Suppressor macrophage treated with lipopolysaccharide for 4 hours (primary cell): ENCODE measurements around the gene RPTOR.

Source experiments
- DNase-seq: peaks from one replicate; pipeline ENCODE4 v3.0.0-alpha.2; 2020

Gene RPTOR

DNA sequence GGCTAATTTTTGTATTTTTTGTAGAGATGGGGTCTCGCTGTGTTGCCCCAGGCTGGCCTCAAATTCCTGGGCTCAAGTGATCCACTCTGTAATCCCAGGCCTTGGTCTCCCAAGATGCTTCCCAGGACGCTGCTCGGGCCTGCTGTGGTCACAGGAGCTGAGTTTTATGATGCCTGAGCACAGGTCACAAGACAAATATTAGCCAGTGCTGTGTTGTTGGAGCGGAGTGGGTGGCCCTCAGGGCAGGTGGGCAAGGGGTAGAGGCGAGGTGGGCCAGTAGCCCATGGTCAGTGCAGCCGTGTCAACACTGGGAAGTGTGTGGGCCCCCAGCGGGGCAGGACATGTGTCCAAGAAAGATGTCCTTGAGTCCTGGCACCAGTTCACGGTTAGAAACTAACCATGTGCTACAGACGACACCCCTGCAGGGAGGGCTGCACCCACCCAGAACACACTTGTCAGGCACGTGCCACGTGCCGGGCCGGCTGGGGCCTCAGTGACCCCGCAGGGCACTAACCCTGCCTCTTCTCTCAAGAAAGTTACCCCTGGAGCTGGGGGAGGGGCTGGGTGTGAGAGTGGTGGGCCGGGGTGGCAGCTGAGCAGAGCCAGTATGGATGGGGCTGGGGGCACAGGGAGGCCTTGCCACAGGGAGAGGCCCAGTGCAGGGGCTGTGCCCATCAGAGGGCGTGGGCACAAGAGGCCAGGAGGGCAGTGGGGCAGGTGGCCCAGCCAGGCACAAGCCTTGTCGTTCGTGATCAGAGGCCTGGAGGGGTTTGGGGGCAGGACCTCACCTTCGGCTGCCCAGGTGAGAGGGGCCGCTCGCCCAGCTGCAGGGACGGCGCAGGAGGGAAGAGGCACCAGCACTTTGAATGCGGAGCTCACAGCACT, 343.9 kb downstream of the RPTOR start:
- DNase-seq, result no peak

DNA sequence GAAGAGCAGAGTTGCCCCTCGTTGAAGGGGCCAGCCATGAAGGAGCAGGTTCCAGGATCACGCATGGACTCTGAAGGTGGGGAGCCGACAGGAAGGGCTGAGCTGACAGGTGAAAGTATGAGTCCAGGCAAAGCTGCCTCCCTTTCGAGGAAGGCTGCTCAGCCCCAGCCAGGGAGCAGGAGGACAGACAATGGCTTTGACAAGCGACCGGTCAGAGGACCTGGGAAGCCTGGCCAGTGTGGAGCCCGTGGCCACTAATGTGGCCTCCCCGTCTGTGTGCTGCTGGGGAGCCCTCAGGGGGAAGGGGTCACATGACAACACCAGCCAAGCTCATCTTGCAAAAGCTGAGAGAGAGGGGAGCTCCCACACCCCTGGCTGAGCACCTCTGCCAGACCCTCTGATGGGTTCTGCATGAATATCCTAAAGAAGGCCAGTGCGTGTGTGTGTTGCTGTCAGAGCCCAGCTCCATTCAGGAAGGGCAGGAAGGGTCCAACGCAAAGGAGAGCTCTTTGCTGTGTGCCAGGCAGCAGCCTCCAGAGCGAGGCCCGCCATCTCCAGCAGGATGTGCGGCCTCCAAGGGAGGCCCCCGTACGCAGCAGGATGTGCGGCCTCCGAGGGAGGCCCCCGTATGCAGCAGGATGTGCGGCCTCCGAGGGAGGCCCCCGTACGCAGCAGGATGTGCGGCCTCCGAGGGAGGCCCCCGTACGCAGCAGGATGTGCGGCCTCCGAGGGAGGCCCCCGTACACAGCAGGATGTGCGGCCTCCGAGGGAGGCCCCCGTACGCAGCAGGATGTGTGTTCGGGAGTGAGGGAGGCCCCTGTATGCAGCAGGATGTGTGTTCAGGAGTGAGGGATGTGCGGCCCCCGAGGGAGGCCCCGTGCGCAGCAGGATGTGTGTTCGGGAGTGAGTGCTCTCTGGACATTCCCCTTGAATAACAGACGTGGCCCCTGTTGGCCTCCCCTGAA, 344.9 kb downstream of the RPTOR start:
- DNase-seq, result no peak

DNA sequence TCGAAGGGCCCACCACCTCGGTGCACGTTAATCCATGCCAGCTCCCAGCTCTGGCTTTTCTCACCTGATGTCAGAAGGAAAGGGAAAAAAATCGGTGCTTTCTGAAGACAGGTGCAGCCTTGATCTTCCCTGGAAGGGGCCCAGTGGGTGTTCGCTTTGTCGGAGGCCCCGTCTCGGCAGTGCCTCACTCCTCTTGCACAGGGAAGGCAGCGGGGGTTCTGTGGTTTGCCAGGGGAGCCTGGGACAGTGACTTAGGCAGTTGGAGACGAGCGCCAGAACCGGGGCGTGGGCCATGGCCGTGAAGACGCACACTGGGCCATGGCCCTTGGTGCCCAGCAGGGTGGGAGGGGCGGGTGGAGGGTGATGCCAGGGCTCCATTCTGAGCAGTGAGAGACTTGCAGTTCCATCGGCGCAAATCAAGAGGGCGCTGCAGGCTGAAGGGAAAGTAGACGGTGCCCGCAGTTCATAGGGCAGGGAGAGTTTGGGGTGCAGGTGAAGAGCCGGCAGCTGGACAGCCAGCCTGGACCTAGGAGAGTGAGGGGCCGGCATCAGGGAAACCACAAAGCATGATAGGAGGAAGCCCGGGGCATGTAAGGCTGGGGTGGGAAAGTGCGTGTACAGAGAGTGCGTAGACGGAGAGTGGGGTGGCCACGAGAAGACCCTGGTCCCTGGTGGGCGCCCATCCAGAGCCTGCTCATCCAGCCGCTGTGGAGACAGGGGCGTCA, 345.7 kb downstream of the RPTOR start:
- no peak for DNase-seq

DNA sequence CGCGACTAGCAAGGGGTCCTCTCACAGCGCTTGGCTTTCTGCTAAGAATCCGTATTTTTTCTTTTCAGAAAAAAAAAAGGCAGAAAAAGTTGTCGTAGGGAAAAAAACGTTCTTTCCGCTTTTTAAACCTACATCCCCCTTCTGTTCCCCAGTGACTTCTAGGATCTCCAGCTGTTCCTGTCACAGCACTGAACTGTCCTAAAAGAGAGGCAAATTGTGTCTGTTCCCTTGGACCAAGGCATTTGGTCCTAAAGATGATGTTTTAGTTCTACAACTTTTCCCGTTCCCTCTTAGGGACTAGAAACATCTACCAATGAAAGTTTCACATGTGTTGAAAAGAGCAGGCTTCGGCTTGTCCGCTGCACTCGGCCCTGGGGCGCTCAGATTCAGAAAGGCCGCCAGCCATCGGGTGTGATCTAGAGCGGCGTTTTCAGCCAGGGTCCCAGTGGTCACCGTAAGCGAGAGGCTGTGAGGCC, 346.3 kb downstream of the RPTOR start:
- no peak for DNase-seq

DNA sequence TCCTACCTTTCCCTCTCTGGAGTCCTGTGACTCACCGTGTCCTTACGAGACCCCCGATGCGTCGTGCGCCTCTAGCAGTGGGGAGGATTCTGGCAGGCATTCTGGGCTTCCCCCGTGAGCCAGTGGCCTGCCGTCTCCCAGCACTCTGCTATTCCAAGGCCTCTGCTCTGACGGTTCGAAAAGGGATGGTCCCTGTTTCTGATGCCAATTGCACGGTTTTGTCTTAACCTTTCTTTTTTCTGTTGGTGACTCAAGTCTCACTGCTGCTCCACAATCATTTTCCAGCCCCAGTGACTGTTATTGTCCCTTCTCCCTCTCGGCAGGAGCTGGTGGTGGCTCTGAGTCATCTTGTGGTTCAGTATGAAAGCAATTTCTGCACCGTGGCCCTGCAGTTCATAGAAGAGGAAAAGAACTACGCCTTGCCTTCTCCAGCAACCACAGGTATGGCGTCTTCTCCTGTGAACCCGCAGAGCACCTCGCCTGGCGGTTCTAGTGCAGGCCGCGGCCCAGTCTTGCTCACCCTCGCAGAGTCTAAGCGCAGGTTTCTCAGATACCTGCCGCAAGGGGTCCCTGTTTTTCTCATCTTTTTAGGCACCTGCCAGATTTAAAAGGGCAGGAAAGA, 346.9 kb downstream of the RPTOR start:
- DNase-seq, result peak; percentile 97

DNA sequence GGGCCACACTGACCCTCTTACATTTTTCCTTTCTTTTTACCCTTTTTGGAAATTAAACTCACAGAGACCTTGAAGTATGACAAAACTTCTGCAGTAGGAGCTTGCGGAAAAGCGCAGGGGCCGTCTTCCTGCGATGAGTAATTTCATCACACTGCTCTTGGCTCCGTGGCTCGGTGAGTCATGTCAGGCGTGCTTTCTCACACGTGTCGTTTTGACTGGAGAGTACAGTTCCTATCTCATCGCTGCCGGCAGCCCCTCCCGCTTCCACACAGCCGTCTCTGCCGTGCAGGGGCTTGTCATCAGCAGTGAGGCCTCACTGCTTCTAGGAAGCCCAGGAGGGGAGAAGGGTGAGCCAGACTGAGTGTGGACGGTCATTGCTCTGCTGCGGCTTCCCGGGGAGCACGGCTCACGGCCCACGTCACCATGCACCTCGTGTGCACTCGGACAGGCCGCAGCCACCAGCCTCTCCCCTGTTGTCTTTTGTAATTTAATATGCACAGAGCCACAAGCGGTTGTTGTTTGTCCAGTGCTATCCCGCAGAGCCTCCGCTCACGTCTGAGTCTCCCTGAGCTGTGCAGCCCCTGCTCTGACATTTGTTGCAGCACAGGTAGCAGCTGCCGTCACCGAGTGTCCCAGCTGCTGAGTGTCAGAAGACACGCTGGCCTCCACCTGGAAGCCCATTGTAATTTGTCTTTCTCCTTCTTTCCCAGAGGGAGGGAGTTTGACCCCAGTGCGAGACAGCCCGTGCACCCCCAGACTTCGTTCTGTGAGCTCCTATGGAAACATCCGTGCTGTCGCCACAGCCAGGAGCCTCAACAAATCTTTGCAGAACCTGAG, 347.6 kb downstream of the RPTOR start:
- peak; percentile 98 for DNase-seq

DNA sequence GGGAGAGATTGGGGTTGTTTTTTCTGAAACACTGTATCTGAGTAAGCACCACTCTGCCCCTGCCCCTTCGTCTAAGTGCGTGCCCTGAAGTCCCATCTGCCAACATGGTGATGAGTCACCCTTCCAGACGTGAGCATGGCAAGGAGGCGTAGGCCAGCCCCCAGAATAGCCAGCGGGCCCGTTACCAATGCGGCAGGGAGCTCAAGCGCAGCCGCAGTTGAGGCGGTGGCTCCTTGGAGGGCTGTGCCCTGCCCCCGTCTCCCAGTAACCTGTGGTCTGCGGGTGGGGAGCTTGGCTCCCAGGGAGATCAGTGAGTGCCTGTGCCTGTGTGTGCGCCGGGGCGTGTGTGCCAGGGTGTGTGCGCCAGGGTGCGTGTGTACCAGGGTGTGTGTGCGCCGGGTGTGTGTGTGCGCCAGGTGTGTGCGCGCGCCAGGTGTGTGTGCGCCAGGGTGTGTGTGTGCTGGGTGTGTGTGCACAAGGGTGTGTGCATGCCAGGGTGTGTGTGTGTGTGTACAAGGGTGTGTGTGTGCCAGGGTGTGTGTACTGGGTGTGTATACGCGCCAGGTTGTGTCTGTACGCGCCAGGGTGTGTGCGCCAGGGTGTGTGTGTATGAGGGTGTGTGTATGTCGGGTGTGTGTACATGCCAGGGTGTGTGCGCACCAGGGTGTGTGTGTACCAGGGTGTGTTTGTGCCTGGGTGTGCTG, 348.4 kb downstream of the RPTOR start:
- DNase-seq, result peak; percentile 87

DNA sequence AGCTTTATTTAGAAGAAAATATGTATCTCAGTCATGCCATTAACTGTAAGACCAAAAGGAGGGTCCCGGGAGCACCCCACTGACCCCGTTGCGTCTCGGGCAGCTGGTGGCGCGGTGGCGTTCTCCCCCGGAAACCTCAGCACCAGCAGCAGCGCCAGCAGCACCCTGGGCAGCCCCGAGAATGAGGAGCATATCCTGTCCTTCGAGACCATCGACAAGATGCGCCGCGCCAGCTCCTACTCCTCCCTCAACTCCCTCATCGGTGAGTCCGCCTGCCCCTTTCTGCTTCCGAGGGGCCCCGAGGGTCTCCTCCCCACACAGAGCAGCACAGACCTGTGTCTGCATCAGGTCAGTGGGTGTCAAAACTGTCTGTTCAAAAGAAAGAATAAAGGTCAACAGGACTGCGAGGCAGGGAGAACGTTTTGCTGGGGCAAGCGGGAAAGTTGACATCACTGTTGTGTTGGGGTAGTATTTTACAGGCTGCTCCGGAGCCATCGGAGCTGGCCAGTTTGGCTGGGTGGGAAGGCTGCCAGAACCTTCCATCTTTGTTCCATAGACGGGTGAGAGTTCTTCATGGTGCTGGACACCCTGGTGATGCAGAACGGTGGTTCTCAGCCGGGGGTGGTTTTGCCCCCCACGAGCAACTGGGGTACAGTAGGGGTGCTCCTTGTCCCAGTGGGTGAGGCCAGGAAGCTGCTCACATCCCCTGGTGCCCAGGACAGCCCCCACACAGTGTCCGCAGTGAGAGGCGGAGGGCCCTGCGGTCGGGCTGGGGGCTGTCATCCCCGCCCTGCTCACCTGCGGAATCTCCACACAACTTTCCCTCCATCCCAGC, 349.2 kb downstream of the RPTOR start:
- no peak for DNase-seq

DNA sequence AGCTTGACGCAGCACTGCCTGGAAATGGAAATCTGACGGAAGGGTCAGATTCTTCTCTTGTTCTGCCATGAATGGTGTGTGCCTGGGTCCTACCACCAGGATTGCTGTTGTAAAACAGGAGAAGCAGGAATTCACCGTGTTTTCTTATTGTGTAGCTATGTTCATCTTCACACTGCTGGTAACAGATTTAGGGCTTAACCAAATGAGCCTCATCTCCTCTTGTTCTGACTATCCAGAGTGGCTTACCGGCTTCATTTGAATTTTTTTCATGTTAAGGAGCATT, 349.7 kb downstream of the RPTOR start:
- no peak for DNase-seq

DNA sequence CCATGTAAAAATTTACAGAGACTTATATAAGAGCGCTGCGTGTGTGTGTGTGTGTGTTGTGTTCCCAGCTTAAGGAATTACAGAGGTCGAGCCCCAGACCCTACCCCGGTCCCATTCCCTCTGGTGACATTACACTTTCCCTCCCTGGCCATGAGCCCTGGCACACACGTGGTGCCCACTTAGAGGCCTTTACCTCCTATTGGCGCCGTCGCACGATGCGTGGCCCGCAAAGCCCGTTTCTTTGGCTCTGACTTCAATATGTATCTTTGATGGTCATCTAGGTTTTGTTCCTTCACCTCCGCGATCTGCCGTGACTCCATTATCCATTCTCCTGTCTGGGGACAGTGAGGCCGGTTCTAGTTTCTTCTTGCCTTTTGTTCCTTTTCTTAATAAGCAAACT, 350.1 kb downstream of the RPTOR start:
- no peak for DNase-seq

DNA sequence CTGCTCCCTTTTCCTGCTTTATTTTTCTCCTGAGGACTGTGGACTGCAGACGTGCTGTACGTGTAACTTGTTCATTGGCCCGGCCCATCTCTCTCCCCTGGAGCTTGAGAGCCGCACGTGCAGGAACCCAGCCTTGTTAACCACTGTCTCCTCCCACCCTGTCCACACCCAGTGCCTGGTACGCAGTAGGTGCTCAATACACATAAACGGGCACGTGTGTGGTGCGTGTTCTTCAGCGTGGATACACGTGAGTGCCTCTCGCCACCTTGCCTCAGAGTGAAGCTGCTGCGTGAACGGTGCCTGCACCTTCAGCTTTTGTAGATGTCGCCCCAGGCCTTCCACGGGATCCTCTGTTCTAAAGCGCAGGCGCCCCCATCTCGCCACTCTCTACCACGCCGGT, 350.7 kb downstream of the RPTOR start:
- DNase-seq, result no peak

DNA sequence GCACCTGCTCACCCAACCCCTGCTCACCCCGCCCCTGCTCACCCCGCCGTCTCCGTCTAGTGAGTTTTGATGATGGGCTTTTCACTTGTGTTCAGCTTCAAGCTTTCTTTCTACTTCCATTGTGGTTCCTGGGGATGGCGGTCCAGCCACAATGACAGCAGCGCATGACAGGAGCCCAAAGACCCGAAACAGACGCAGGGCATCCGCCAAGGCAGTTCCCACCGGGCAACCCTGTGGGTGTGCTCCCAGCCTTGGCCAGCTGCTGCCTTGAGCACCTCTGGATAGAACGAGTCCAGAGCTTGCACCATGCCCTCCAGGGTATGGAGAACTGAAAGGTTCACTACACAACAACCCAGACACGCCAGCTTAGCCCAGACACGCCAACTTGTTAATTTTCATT, 354.1 kb downstream of the RPTOR start:
- DNase-seq, result no peak

DNA sequence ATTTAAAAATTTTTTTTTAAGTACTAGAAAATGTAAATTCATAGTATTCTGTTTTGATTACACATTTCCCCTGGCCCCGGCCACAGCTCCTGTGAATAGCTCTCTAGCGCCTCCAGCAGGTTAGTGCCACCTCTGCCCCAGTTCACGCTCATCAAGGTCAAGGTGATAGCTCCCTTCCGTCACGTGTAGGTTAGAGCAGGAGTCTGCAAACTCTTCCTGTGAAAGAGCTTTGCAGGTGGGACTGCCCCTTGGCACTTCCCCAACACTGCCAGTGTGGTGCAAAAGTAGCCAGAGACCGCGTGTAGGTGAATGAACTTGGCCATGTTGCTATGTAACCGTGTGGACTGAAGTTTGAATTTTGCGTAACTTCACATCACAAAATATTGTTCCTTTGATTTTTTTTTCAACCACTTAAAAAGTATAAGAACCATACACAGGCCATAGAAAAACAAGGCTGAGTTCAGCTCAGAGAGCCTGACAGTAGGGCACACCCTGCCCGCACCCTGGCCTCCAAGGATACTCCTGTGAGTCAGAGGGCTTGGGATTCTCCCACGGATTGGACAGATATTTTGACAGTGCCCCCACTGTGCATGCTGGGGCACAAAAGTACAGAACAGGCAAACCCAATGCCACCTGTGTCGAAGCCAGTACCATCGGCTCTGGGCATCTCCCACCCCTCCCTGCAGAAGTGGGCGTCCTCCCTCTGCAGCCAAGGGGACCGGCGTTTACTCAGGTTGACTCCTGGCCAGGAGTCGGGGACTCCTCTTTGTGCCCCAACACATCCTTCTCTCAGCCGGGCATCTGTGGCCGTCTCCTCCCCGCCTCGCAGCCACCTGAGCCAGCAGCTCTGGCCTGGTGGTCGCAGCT, 355.0 kb downstream of the RPTOR start:
- peak; percentile 65 for DNase-seq

DNA sequence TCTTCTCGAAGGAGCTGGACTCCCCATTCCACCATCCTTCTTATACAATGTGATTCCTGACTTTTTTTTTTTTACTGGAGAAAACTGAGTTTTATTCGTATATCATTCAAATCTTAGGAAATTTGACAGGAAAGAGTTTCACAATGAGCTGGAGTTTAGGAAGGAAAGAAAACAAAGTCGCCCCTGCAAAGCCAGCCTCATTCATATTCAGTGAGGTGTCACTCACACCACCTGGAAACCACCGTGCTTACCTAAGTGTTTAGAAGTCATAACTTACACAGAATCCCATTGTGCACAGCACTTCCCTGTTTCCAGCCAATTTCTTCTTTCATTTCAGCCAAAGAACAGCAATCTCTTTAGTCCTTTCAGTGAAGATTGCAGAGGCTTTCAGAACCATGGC, 356.7 kb downstream of the RPTOR start:
- DNase-seq, result no peak

DNA sequence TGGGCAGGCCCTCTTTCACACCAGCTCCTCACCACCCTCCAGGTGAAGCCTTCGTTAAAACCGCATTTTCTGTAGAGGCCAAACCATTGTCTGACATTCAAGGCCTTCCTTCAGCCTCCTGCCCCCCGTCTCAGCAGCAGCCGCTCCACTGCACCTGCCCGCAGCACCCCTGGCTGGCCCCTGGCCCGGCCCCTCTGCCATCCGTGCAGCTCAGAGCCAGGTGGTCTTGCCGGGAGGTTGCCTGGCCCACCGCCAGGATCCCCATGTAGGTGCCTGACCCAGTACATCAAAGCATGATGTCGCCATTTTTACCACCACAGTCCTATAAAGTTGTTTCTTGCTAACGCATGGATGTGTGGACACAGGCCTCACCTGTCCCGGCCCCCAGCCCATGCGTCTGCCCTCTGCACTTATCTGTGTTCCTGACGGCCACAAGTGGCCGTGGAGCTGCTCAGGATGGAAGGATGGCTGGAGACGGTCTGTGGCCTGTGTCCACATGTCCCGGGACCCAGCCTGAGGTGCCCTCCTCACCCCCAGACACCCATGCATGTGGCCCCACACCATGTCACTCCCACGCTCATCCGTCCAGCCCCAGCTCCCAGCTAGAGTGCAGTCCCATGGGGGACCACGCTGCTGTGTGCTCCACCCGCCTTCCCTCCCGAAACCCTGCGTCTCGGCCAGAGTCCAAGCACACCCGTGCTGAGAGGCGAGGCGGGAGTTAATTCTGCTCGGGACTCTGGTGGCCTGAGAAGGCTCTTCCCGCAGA, 357.7 kb downstream of the RPTOR start:
- no peak for DNase-seq

DNA sequence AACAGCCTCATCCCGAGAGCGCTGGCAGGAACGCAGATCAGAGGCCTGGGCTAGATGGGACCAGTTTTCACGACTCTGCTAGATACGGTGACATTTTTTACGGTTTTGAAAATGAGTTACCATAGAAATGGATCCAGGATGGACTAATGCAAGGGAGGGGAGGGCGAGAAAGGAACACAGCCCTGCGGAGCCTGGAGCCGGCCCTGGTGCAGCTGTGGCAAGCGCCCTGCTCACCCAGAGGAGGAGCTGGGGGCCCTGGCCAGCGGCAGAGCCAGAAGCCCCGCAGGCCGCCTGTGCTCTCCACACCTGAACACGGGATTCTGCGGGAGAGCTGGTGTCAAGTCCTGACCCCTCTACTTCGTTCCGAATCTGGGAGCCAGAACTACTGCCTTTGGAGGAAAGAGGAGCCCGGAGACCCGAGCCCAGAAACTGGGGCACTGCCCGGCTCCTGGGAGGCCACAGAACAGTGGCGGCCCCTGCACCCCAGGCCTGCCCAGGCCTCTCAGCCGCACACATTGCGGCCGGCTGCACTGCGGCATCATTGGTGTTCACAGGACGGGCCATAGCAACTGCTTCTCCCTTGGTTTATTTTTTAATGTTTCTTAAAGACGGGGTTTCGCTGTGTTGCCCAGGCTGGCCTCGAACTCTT, 358.4 kb downstream of the RPTOR start:
- no peak for DNase-seq

DNA sequence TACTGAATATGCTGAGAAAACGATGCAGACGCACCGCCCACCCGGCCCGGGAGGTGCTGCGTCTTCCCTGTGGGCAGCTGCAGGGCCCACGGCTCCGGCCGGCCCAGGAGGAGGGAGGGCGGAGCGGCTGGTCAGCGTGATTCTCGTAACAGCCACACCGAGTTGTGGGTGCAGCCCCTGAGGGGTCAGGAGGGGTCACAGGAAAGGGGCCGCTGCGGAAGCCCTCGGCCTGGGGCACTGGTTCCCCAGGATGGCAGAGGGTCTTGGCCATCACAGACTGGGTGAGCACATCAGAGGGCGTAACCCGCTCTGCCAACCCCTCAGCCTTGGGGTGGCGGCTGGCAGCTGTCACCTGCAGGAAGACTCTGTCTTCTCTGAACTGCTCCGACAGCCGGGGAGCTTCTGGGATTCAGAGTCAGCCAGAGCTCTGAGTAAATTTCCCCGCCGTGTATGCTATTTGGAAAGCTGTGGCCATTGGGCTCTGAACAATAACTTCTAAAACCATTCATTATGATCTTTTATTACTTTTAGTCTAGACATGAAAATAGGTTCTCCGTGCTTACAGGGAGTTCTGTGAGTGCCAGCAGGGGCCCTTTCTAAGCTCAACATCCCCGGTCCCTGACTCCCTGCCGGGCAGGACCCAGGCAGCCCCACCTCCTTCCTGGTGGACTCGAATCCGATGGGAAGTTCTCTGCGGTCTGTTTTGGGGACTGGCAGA, 359.6 kb downstream of the RPTOR start:
- no peak for DNase-seq
